GM12878 (cell line): ENCODE results near the gene ERN1. TPM values are rescaled to one million over a fixed set of nuclear protein-coding genes. Genes with fewer than 3 reads are reported as not detected.

ENCODE experiments used
- ATAC-seq: fragments of 200-7000 bp; cut with Tn5 transposase; 3 replicates; pipeline ENCODE4 v1.9.1; 2020; ENCODE audit warnings: mild to moderate bottlenecking, moderate library complexity
- BruUV-seq: library from RNA; stranded (reverse); fragments of 400-500 nt; replicated peaks from 2 replicates; lab custom pipeline; 2021; lab: Mats Ljungman, UMichigan
- CTCF ChIA-PET: fragments of 300-600 bp; sonication (Branson Sonifier 250); formaldehyde crosslinking; extraction: SDS; loops from one replicate; lab custom pipeline; 2021; ENCODE audit warnings: inconsistent platforms; lab: Yijun Ruan, JAX
- POLR2A ChIA-PET: fragments of 350-600 bp; formaldehyde crosslinking; extraction: SDS; loops from one replicate; lab custom pipeline; 2021; ENCODE audit warnings: inconsistent platforms; lab: Charles Lee
- RAD21 ChIA-PET: fragments of 300-600 bp; sonication (Branson Sonifier 250); formaldehyde crosslinking; loops from one replicate; lab custom pipeline; 2023; ENCODE audit warnings: antibody characterized with exemption; ENCODE audit not compliant: unreplicated experiment; lab: Charles Lee
- SMC1A ChIA-PET: fragments of 300-600 bp; sonication (Branson Sonifier 250); formaldehyde crosslinking; loops from one replicate; lab custom pipeline; 2023; ENCODE audit not compliant: unreplicated experiment, uncharacterized antibody; lab: Charles Lee
- DNase-seq: peaks from one replicate; pipeline ENCODE4 v3.0.0-alpha.2; 2011; ENCODE audit warnings: low read depth, low spot score
- FAIRE-seq: peaks from 3 replicates; lab custom pipeline; 2011; peaks lifted over from hg19 to GRCh38; lab: Jason Lieb, UNC
- H2AFZ ChIP-seq: 2 replicates; pipeline ENCODE4 v1.6.0; 2011; ENCODE audit warnings: low read depth, low read length, control low read depth; ENCODE audit not compliant: control insufficient read depth
- H3K27ac ChIP-seq: 2 replicates; pipeline ENCODE4 v1.5.1; 2011; ENCODE audit warnings: control low read depth; ENCODE audit not compliant: control insufficient read depth, insufficient read depth
- H3K27me3 ChIP-seq, 2 experiments: replicated peaks in 1 of 2; 2 replicates each; pipeline versions ENCODE4 v1.6.0 to v1.6.1; 2011; ENCODE audit warnings: low read length in 1 of 2; ENCODE audit not compliant: control insufficient read depth in 2 of 2, insufficient read depth in 2 of 2
- H3K36me3 ChIP-seq, 2 experiments: 2 replicates each; pipeline ENCODE4 v1.5.1; 2011; ENCODE audit warnings: low read length in 1 of 2; ENCODE audit not compliant: control insufficient read depth in 2 of 2, insufficient read depth in 2 of 2
- H3K4me1 ChIP-seq: 2 replicates; pipeline ENCODE4 v1.6.1; 2011; ENCODE audit warnings: mild to moderate bottlenecking, low read length, moderate library complexity, mixed read lengths; ENCODE audit not compliant: control insufficient read depth, insufficient read depth
- H3K4me2 ChIP-seq: 2 replicates; pipeline ENCODE4 v1.6.0; 2011; ENCODE audit warnings: control low read depth; ENCODE audit not compliant: control insufficient read depth, insufficient read depth
- H3K4me3 ChIP-seq: fragments of 200-600 bp; sonication (generic); 2 replicates; pipeline ENCODE4 v1.5.1; 2016
- H3K79me2 ChIP-seq: 2 replicates; pipeline ENCODE4 v1.6.0; 2011; ENCODE audit warnings: low read length; ENCODE audit not compliant: control insufficient read depth, insufficient read depth
- H3K9ac ChIP-seq: 2 replicates; pipeline ENCODE4 v1.8.0; 2011; ENCODE audit warnings: low read length, control low read depth, mixed read lengths; ENCODE audit not compliant: control insufficient read depth, insufficient read depth
- H3K9me3 ChIP-seq: replicated peaks from 3 replicates; pipeline ENCODE4 v1.5.1; 2011; ENCODE audit warnings: mild to moderate bottlenecking, low read length; ENCODE audit not compliant: control insufficient read depth, insufficient read depth
- H4K20me1 ChIP-seq: 2 replicates; pipeline ENCODE4 v1.6.0; 2011; ENCODE audit not compliant: control insufficient read depth, insufficient read depth
- CHD2 ChIP-seq: IDR thresholded peaks from 2 replicates; pipeline ENCODE4 v1.6.1; 2011; ENCODE audit warnings: low read depth, low read length, improper control_type of control experiment, borderline replicate concordance
- CREM ChIP-seq: IDR thresholded peaks from 2 replicates; pipeline ENCODE4 v1.6.1; 2014; ENCODE audit warnings: antibody characterized with exemption, low read depth
- IRF3 ChIP-seq: fragments of 450-650 bp; IDR thresholded peaks from 2 replicates; pipeline ENCODE4 v1.6.1; 2014; ENCODE audit warnings: mild to moderate bottlenecking
- IRF4 ChIP-seq: IDR thresholded peaks from 2 replicates; pipeline ENCODE4 v1.6.1; 2011; ENCODE audit warnings: low read depth, low read length
- MLLT1 ChIP-seq: fragments of 450-650 bp; IDR thresholded peaks from 2 replicates; pipeline ENCODE4 v1.6.1; 2016; ENCODE audit warnings: mild to moderate bottlenecking
- MTA3 ChIP-seq: IDR thresholded peaks from 2 replicates; pipeline ENCODE4 v1.6.1; 2012; ENCODE audit warnings: low read length, inconsistent platforms, borderline replicate concordance
- NBN ChIP-seq: fragments of 450-650 bp; IDR thresholded peaks from 2 replicates; pipeline ENCODE4 v1.6.1; 2016
- NKRF ChIP-seq: fragments of 450-650 bp; conservative IDR thresholded peaks from 2 replicates; pipeline ENCODE4 v1.6.1; 2017; ENCODE audit warnings: mild to moderate bottlenecking, moderate library complexity
- POLR2A ChIP-seq: IDR thresholded peaks from 2 replicates; pipeline ENCODE4 v1.6.1; 2011; ENCODE audit warnings: low read depth, mild to moderate bottlenecking, low read length
- RFX5 ChIP-seq: IDR thresholded peaks from 2 replicates; pipeline ENCODE4 v1.6.1; 2011; ENCODE audit warnings: low read depth, low read length, improper control_type of control experiment
- TAF1 ChIP-seq: IDR thresholded peaks from 2 replicates; pipeline ENCODE4 v1.6.1; 2011; ENCODE audit warnings: mild to moderate bottlenecking, low read depth, low read length, borderline replicate concordance
- TCF3 ChIP-seq: IDR thresholded peaks from 2 replicates; pipeline ENCODE4 v1.6.1; 2012; ENCODE audit warnings: low read depth, mild to moderate bottlenecking, low read length, borderline replicate concordance; ENCODE audit not compliant: insufficient read depth
- ZNF274 ChIP-seq: IDR thresholded peaks from one replicate; pipeline ENCODE4 v1.8.0; 2011; ENCODE audit not compliant: insufficient read length, insufficient read depth
- ZNF384 ChIP-seq: IDR thresholded peaks from 2 replicates; pipeline ENCODE4 v1.6.1; 2012; ENCODE audit warnings: low read depth, mild to moderate bottlenecking, low read length, improper control_type of control experiment, borderline replicate concordance
- ZNF592 ChIP-seq: fragments of 450-650 bp; IDR thresholded peaks from 2 replicates; pipeline ENCODE4 v1.6.1; 2017; ENCODE audit warnings: mild to moderate bottlenecking, moderate library complexity
- WGBS: methylation state at CpG from one replicate; pipeline ENCODE4 v1.1.6; 2016; ENCODE audit warnings: low lambda C conversion rate; ENCODE audit not compliant: insufficient replicate concordance, insufficient coverage; ENCODE audit errors: missing lambda C conversion rate; 5-methylcytosine and 5-hydroxymethylcytosine counted together
- in situ Hi-C: fragments of 300-500 bp; cut with MboI; formaldehyde crosslinking; loops from 9 replicates; pipeline ENCODE4 v1.14.3; 2018; ENCODE audit warnings: mixed read lengths
- intact Hi-C: fragments of 100-400 bp; cut with micrococcal nuclease; formaldehyde crosslinking; loops from one replicate; pipeline ENCODE4 v1.14.2; 2022; ENCODE audit not compliant: unreplicated experiment
- polyA plus RNA-seq, 11 experiments: library from polyadenylated mRNA; depleted of rRNA in 4 of 11; unstranded in 6 of 11; stranded (reverse) in 5 of 11; fragments of >200 nt; fragmentation: Nextera tagmentation in 4 of 11; fragmentation: Illumina TruSeq in 1 of 11; extraction: Ambion mirVana in 4 of 11; extraction: Trizol in 1 of 11; gene quantifications; 1 replicate in 1 of 11; 2 replicates in 10 of 11; pipeline versions ENCODE4 v1.2.1 to v1.2.3, GENCODE V29; 2011 to 2016; ENCODE audit warnings: inconsistent platforms in 2 of 11, missing spikeins in 2 of 11, low read depth in 1 of 11
- total RNA-seq, 4 experiments: library from RNA; depleted of rRNA in 3 of 4; stranded (reverse); fragments of >200 nt in 3 of 4; fragmentation: Illumina TruSeq in 1 of 4; extraction: Trizol in 1 of 4; gene quantifications; 2 replicates each; pipeline versions ENCODE4 v1.2.1 to v1.2.3, GENCODE V29; 2013 to 2021

ERN1 gene
- total and polyA plus RNA-seq, 10 of the 15 experiments (the other 5 are each of a cell fraction or from before 2014, with no cell fraction given) = 2.6 to 19.2 (median 7.6) TPM

- RAD21 ChIA-PET = no interaction called here
- H3K4me1 ChIP-seq = no peaks in the 10 kb centered on the region
- POLR2A ChIA-PET = interaction anchor here (0.9 kb wide), 1 partner anchor 8 kb away, joined by 4 read pairs; no protein-coding TSS in a partner anchor
- TF ChIP-seq TAF1 = no peak
- TF ChIP-seq ZNF384 = no peak
- TF ChIP-seq ZNF592 = no peak
- no peak for TF ChIP-seq NKRF
- no peak for TF ChIP-seq POLR2A
- no peak for TF ChIP-seq ZNF274
- no peak for TF ChIP-seq CHD2
- no peak for TF ChIP-seq CREM
- no peak for TF ChIP-seq IRF4
- TF ChIP-seq IRF3 = no peak
- TF ChIP-seq MLLT1 = no peak
- TF ChIP-seq MTA3 = no peak
- TF ChIP-seq RFX5 = no peak
- no peak for TF ChIP-seq NBN
- TF ChIP-seq TCF3 = no peak
Observed at GRCh38 chr17:64153565-64154312, 23.8 kb upstream of the ERN1 start.

More at GRCh38 chr17:64153565-64154312, 23.8 kb upstream of the ERN1 start:
- 96% methylated on average over 3 of the region's 3 CpGs for WGBS
- Histone ChIP-seq H3K27ac (no peak overlapping the region), H3K36me3 (peaks cover 2 to 7% of the 10 kb centered on the region in 2 experiments), H3K4me3 (no peak overlapping the region), H3K79me2 (no peaks in the 10 kb centered on the region), H4K20me1 (no peaks in the 10 kb centered on the region), H2AFZ (no peak overlapping the region), H3K9ac (no peak overlapping the region), H3K4me2 (no peak overlapping the region), H3K27me3 (no peaks in the 10 kb centered on the region), H3K9me3 (no peaks in the 10 kb centered on the region)
- ChIA-PET CTCF (interaction anchor here (0.8 to 1.1 kb wide), 2 partner anchors 8 to 20 kb away, joined by 4 to 6 read pairs; no protein-coding TSS in a partner anchor), SMC1A (no interaction called here)
- no peak for FAIRE-seq
- in situ Hi-C loops (no loop called here), intact Hi-C loops (no loop called here)
- no peak for ATAC-seq
- BruUV-seq = no TSS peak
- no peak for DNase-seq
